ENCODE data around the gene LAMB4.

The LAMB4 gene

GRCh38 chr7:108140671-108141070 lies 10.5 kb upstream of the LAMB4 start:
- no peak for DNase-seq (ENCODE audit: low spot score)

- DNase-seq (ENCODE audit: low spot score): no peak
Measured at GRCh38 chr7:108138911-108139310, 8.8 kb upstream of the LAMB4 start.

DNA sequence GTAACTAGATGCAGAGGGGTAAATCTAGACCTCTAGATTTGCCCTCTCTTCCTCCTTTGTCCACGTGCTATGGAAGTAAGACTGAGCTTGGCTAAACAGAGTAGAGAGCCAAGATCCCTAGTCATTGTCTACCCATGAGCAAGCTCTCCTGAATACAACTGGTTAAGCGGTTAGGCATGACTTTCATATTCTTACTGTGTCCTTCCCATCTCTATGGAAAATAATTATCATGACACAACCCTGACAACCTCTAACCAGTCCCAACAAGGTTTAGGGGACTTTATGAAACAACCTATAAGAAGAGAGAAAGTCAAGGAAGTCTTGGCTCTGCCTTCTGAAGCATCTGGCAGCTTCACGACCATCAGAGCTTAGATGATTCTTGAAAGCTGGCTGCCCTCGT lies 7.8 kb upstream of the LAMB4 start:
- no peak for DNase-seq (ENCODE audit: low spot score)

DNA sequence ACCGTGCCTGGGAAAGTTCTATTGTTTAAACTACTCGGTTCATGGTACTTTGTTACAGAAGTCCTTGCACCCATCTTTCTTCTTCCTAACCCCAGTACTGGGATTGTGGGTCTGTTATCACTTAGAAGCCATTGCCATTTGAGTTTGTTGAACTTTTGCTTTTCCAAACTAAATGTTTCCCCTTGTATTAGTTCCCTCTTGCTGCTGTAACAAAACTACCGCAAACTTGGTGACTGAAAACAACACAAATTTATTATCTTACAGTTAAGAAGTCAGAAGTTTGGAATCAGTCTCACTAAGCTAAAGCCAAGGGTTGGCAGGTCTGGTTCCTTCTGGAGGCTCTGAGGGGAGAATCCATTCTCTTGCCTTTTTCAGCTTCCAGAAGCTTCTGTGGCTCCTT lies 6.9 kb upstream of the LAMB4 start:
- DNase-seq (ENCODE audit: low spot score): no peak

- no peak for DNase-seq (ENCODE audit: low spot score)
Measured at GRCh38 chr7:108136191-108136688, 6.1 kb upstream of the LAMB4 start.

DNA sequence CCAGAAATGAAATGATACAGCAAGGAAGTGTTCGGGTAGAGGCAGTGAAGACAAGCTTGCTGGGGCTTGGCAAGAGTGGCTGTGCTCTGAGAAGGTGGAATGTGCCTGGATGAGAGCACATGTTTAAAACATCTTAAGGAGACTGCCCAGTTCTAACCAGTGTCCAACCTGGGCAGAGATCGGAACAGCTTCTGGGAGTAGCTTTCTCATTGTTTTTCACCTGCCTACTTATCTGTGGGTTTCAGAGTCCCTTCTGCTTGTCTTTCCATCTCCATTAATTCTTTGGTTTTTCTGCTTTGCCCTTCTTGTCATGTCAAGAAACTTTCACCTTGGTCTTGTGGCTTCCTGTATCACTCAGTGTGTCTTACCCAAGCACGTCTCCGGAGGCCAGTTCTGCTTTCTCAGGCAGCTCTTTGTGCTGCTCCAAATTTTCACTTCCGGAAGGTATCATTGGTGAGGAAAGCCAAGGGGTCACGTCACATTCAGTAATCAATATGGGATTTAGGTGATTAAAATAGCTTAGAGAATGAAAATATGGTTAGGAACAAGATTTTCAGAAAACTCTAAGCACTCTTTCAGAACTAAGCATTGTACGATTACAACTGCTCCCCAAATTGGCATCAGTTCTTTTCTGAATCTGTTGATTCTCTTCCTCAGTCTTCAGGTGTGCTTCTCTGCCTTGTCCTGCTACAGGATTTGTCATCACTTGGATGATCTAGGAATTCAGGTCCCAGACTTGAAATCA lies 5.5 kb upstream of the LAMB4 start:
- no peak for DNase-seq (ENCODE audit: low spot score)

- DNase-seq (ENCODE audit: low spot score): no peak
Measured at GRCh38 chr7:108134486-108134885, 4.3 kb upstream of the LAMB4 start.

- no peak for DNase-seq (ENCODE audit: low spot score)
Measured at GRCh38 chr7:108132551-108133265, 2.5 kb upstream of the LAMB4 start.

DNA sequence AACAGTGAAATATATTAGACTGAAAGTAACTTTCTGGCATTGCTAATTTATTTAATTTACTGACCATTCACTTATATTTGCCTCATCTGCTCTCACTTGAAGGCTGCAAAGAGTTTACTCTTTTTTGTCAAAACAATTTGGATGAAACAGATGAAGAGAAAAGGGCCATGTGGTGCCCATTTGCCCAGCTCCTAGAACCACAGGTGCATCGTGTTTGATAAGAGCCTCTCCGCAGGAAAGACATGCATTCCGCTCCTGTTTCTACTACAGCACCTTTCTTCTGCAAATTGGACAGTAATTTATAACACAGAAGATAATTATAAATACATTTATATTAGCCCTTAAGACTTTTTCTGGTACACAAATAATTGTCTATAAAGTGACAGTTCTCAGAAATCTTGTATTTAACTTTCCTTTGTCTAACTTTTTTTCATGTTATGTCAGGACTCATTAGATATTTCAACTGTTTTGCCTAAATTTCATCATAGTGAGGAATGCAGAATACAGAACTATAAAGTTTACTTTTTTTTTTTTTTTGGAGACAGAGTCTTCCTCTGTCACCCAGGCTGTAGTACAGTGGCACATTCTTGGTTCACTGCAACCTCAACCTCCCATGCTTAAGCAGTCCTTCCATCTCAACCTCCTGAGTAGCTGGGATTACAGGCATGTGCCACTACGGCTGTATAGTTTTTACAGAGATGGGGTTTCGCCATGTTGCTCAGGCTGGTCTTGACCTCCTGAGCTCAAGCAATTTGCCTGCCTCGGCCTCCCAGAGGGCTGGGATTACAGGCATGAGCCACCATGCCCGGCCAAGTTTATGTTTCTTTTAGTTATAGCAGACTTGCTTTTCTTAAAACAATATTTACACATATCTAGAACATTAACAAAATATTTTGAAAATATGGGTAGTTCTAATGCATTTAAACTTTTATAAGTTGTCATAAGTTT lies 869 bp downstream of the LAMB4 start:
- DNase-seq (ENCODE audit: low spot score): no peak

GRCh38 chr7:108128514-108128913 lies 1.6 kb downstream of the LAMB4 start:
- no peak for DNase-seq (ENCODE audit: low spot score)

- no peak for DNase-seq (ENCODE audit: low spot score)
Measured at GRCh38 chr7:108127461-108127860, 2.7 kb downstream of the LAMB4 start.

- DNase-seq (ENCODE audit: low spot score): no peak
Measured at GRCh38 chr7:108124820-108125219, 5.3 kb downstream of the LAMB4 start.

DNA sequence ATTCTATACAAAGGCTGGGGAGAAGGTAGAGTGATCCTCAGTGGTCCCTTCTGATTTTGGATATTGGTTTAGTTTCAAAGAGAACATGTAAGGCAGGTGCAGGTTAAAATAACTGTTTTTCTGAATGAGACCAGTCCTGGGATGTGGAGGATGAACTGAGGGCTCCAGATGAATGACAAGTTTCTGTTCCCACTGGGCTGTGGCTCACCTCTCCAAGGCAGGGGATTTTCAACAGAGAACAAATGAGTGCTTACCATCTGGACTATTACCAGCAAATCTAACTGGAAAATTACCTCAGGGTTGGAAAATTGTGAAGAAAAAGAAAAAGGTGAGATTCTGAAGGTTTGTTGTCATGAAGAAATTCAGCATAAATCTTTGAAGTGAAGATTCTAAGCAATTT lies 8.0 kb downstream of the LAMB4 start:
- DNase-seq (ENCODE audit: low spot score): no peak

- DNase-seq (ENCODE audit: low spot score): no peak
Measured at GRCh38 chr7:108120933-108121332, 9.2 kb downstream of the LAMB4 start.

GRCh38 chr7:108120196-108120595 lies 10.0 kb downstream of the LAMB4 start:
- DNase-seq (ENCODE audit: low spot score): no peak

DNA sequence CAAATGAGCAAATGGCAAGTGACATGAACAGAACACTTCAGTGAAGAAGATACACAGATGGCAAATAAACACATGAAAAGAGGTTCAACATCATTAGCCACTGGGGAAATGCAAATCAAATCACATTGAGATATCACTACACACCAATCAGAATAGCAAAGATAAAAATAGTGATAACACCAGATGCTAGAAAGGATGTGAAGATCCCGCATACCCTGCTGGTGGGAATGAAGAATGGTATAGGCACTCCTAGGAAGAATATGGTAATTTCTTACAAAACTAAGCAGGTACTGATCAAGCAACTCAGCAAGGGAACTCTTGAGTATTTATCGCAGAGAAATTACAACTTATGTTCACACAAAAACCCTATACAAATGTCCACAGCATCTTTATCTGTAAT lies 11.2 kb downstream of the LAMB4 start:
- DNase-seq (ENCODE audit: low spot score): no peak

DNA sequence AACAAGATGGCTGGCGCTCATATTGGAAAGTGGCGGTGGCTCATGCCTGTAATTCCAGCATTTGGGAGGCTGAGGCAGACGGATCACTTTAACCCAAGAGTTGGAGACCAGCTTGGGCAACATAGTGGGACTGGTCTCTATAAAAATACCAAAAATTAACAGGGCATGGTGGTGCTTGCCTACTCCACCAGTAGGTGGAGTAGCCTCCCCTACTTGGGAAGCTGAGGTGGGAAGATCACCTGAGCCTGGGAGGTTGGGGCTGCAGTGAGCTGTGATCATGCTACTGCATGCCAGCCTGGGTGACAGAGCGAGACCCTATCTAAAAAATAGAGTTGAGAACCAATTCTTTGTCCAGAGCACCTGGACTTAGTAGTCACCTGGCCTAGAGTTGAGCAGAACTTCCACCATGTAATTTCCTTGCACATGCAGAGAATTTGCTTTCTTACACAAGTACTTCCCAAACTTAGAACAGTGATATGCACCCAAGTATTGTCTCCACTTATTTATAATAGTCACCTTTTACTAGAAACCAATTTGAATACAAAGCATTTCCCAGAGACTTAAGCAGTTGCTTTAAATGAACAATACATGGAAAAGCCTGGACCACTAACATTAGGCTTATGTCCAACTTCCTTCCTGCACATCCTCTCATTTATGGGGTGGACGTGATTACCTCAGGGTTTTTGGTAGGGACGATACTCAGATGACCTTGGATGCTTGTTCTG lies 15.9 kb downstream of the LAMB4 start:
- no peak for DNase-seq (ENCODE audit: low spot score)

DNA sequence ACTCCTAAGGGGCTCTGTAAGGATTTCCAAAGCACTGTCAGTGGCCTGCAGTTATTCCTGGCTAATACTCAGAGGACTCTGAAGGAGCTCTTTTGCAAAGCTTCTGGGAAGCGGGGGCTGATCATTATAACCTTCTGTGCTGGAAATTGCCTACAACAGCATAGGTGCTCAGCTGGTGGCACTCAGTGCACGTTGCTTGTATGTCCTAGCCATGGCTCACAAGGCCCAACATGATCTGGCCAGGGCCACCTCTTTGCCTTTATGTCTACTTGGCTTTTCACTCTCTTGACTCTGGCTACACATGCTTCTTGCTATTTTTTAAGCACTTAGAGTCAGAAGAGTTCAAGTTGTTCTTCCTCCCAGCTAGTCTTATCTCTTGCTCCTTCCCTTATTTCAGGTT lies 17.5 kb downstream of the LAMB4 start:
- DNase-seq (ENCODE audit: low spot score): no peak

DNA sequence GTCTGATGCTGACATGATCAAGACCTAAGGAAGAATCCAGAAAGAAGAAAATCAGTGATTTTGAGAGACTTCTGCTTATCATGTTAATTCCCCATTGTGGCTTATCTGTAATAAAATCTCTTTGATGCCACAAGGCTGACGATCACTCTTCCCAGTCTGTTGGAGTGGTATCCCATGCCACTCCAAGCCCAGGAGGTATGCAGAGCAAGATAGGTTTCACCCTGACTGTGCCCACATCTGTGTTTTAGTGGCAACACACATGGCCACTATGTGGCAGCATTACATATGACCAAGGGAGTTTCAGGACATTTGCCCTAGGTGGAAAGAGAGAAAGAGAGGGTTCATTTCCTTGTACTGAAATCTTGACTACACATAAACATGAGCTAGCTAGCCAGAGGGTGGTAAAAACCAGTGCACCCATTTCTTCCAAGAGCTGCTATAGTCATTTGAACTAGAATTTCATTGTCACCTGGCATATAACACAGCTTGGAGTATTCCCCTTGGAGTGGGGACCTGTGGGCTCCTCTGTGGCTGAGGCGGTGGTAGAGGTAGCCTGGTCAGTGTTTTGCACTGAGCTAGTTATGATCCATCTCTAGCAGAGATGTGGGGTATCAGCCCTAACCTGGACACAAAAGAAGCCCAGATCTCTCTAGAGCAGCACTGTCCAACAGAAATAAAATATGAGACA lies 20.8 kb downstream of the LAMB4 start:
- no peak for DNase-seq (ENCODE audit: low spot score)

- no peak for DNase-seq (ENCODE audit: low spot score)
Measured at GRCh38 chr7:108108131-108108530, 22.0 kb downstream of the LAMB4 start.

GRCh38 chr7:108104324-108104723 lies 25.8 kb downstream of the LAMB4 start:
- DNase-seq (ENCODE audit: low spot score): no peak

Measured in hematopoietic multipotent progenitor cell treated with erythropoietin and hydrocortisone succinate and interleukin-3 and kit ligand, for 15 days (in vitro differentiated cells).